ENCODE measurements around the gene CDC20.

- TF ChIP-seq CTCF (conservative IDR thresholded peaks at IDR 0.05; ENCODE audit: low read depth in 2 of 2) (no peak), REST (IDR thresholded peaks at IDR 0.05; ENCODE audit: unreplicated experiment) (no peak), ZNF114 (CRISPR knock-in tag; IDR thresholded peaks at IDR 0.05) (no peak), POLR2AphosphoS5 (IDR thresholded peaks at IDR 0.05; ENCODE audit: low read depth) (no peak), EZH2 (IDR thresholded peaks at IDR 0.05; ENCODE audit: low read depth, unreplicated experiment) (no peak), EZH2phosphoT487 (IDR thresholded peaks at IDR 0.05; ENCODE audit: unreplicated experiment) (no peak), CREB1 (CRISPR knock-in tag; IDR thresholded peaks at IDR 0.05; ENCODE audit: low read depth) (no peak), STAT1 (IDR thresholded peaks at IDR 0.05; ENCODE audit: unreplicated experiment) (no peak), ETS1 (IDR thresholded peaks at IDR 0.05) (no peak), NANOG (IDR thresholded peaks at IDR 0.05; ENCODE audit: borderline replicate concordance) (no peak)
These were observed 47.3 kb upstream of the CDC20 start for GRCh38 chr1:43311521-43311920.

Data from GM23338 (cell line).